Progenitor cell of endocrine pancreas (in vitro differentiated cells): ENCODE results near the gene ANKDD1A. TPM values are rescaled to one million over a fixed set of nuclear protein-coding genes. Genes with fewer than 3 reads are reported as not detected.

Experiments
- DNase-seq: peaks from one replicate; pipeline ENCODE4 v3.0.0; 2021; ENCODE audit warnings: low spot score; ENCODE audit not compliant: unreplicated experiment
- H3K27ac Mint-ChIP-seq: 2 replicates; pipeline ENCODE4 v1.8.0; 2021; ENCODE audit warnings: mild to moderate bottlenecking, moderate library complexity, mixed read lengths
- H3K27me3 Mint-ChIP-seq: 2 replicates; pipeline ENCODE4 v1.8.0; 2021; ENCODE audit warnings: mixed read lengths
- H3K36me3 Mint-ChIP-seq: 2 replicates; pipeline ENCODE4 v1.8.0; 2022; ENCODE audit warnings: mixed read lengths; ENCODE audit not compliant: insufficient read depth
- H3K4me1 Mint-ChIP-seq: 2 replicates; pipeline ENCODE4 v1.8.0; 2021; ENCODE audit warnings: low read depth, mixed read lengths
- H3K4me3 Mint-ChIP-seq: 2 replicates; pipeline ENCODE4 v1.8.0; 2021; ENCODE audit warnings: low read depth, mild to moderate bottlenecking, moderate library complexity, mixed read lengths
- H3K9me3 Mint-ChIP-seq: 2 replicates; pipeline ENCODE4 v1.8.0; 2021; ENCODE audit warnings: low read depth, mixed read lengths
- total RNA-seq: library from RNA; stranded (reverse); gene quantifications from 2 replicates; pipeline ENCODE4 v1.2.1, GENCODE V29; 2021
- TF ChIP-seq, protein P1 (sequence below): fragments of 200-600 bp; sonication (generic); IDR thresholded peaks from one replicate; pipeline ENCODE4 v1.5.0; 2021; ENCODE audit warnings: antibody characterized with exemption, mild to moderate bottlenecking; ENCODE audit not compliant: unreplicated experiment

ANKDD1A gene
- total RNA-seq, 1 donor from 2014 or later: 2.0 TPM

- no peaks in the 10 kb centered on the region for H3K36me3 Mint-ChIP-seq
- no peak overlapping the region for H3K27ac Mint-ChIP-seq
- DNase-seq: no peak
- H3K9me3 Mint-ChIP-seq: no peaks in the 10 kb centered on the region
- no peaks in the 10 kb centered on the region for H3K27me3 Mint-ChIP-seq
- no peaks in the 10 kb centered on the region for H3K4me1 Mint-ChIP-seq
- TF ChIP-seq, protein P1, sequence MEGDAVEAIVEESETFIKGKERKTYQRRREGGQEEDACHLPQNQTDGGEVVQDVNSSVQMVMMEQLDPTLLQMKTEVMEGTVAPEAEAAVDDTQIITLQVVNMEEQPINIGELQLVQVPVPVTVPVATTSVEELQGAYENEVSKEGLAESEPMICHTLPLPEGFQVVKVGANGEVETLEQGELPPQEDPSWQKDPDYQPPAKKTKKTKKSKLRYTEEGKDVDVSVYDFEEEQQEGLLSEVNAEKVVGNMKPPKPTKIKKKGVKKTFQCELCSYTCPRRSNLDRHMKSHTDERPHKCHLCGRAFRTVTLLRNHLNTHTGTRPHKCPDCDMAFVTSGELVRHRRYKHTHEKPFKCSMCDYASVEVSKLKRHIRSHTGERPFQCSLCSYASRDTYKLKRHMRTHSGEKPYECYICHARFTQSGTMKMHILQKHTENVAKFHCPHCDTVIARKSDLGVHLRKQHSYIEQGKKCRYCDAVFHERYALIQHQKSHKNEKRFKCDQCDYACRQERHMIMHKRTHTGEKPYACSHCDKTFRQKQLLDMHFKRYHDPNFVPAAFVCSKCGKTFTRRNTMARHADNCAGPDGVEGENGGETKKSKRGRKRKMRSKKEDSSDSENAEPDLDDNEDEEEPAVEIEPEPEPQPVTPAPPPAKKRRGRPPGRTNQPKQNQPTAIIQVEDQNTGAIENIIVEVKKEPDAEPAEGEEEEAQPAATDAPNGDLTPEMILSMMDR: no peak
- no peak overlapping the region for H3K4me3 Mint-ChIP-seq
Observed at GRCh38 chr15:64923546-64923945, 11.8 kb downstream of the ANKDD1A start.

DNA sequence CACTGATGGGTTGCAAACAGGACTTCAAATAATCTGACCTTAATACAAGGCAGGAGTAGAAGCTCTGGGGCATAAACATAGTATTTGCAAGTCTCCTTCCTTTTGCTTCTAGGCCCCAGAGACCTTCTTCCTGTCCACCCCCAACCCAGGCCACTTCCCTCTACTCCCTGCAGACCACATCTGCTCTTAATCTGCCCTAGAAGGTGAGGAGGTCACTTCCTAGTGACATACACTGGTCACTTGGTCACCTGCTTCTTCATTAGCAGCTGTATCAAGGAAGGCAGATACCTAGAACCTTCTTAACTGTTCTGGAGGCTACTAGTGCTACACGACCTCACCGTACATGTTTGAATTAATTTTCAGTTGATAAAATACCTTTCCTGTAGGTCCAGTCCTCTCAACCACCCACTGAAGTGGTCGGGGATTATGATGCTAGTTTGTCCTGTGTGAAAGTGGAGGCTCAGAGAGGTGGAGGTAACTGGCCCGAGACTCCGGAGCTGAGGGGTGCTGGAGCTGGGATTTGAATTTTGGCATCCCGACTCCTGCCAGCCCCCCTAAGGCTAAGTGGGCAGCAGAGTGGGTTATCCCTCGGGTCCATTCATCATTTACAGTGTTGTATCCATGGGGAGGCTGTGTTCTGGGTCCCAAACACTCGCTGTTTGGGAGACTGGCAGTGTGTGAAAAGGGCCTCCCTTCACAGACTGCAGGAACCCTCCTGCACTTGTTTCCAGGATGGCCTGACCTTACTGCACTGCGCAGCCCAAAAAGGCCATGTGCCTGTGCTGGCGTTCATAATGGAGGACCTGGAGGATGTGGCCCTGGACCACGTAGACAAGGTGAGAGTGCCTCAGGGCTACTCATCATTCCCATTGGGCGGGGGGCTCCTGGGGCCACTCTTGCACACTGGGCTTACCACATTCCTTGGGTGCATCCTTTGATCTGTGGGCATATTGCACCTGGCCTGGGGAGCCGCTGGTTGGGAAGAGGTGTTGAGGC, 13.9 kb downstream of the ANKDD1A start:
- TF ChIP-seq, protein P1: no peak
- no peak for DNase-seq
- no peaks in the 10 kb centered on the region for H3K9me3 Mint-ChIP-seq
- H3K27ac Mint-ChIP-seq: no peak overlapping the region
- no peaks in the 10 kb centered on the region for H3K36me3 Mint-ChIP-seq
- no peaks in the 10 kb centered on the region for H3K27me3 Mint-ChIP-seq
- H3K4me1 Mint-ChIP-seq: no peaks in the 10 kb centered on the region
- no peak overlapping the region for H3K4me3 Mint-ChIP-seq

DNA sequence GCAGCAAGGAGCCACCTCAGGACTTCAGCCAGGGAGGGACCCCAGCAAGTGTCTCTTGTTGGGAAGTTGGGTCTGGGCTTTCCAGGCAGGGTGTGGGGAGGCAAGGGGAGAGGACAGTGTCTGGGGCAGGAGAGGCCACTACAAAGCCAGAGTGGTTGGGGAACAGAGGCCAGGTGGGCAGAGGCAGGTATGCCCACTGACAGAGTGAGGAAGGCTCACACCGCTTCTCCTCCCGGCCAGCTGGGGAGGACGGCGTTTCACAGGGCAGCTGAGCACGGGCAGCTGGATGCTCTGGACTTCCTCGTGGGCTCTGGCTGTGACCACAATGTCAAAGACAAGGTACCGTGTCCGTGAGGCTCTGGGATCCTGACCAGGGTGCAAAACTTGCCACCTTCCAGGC, 15.0 kb downstream of the ANKDD1A start:
- no peaks in the 10 kb centered on the region for H3K4me1 Mint-ChIP-seq
- H3K27ac Mint-ChIP-seq: no peak overlapping the region
- TF ChIP-seq, protein P1: no peak
- DNase-seq: no peak
- H3K27me3 Mint-ChIP-seq: no peaks in the 10 kb centered on the region
- H3K9me3 Mint-ChIP-seq: no peaks in the 10 kb centered on the region
- H3K4me3 Mint-ChIP-seq: no peak overlapping the region
- no peaks in the 10 kb centered on the region for H3K36me3 Mint-ChIP-seq

- TF ChIP-seq, protein P1: no peak
- no peaks in the 10 kb centered on the region for H3K27me3 Mint-ChIP-seq
- H3K27ac Mint-ChIP-seq: no peak overlapping the region
- no peaks in the 10 kb centered on the region for H3K4me1 Mint-ChIP-seq
- H3K4me3 Mint-ChIP-seq: no peak overlapping the region
- H3K36me3 Mint-ChIP-seq: no peaks in the 10 kb centered on the region
- DNase-seq: no peak
- no peaks in the 10 kb centered on the region for H3K9me3 Mint-ChIP-seq
Observed at GRCh38 chr15:64928626-64929220, 17.0 kb downstream of the ANKDD1A start.

GRCh38 chr15:64930019-64930652, 18.4 kb downstream of the ANKDD1A start:
- TF ChIP-seq, protein P1: no peak
- Mint-ChIP-seq H3K27ac (no peak overlapping the region), H3K4me3 (no peak overlapping the region), H3K9me3 (peaks cover 3% of the 10 kb centered on the region), H3K36me3 (no peaks in the 10 kb centered on the region), H3K4me1 (no peaks in the 10 kb centered on the region), H3K27me3 (no peaks in the 10 kb centered on the region)
- DNase-seq: no peak
